ENCODE measurements around the gene IDI2.

DNA sequence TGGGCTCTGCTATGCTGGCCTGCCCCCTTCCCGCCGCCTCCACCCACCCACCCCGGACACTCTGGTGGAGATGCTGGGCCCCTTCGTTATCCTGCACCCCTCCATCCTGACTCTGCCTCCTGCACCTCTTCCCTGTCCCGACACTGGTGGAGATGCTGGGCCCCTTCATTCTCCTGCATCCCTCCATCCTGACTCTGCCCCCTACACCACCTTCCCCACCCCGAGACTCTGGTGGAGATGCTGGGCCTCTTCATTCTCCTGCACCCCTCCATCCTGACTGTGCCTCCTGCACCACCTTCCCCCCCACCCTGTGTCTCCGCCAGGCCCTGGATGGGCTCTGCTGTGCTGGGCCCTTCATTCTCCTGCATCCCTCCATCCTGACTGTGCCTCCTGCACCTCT is 15.0 kb downstream of the IDI2 start:
- TF ChIP-seq, protein P1, sequence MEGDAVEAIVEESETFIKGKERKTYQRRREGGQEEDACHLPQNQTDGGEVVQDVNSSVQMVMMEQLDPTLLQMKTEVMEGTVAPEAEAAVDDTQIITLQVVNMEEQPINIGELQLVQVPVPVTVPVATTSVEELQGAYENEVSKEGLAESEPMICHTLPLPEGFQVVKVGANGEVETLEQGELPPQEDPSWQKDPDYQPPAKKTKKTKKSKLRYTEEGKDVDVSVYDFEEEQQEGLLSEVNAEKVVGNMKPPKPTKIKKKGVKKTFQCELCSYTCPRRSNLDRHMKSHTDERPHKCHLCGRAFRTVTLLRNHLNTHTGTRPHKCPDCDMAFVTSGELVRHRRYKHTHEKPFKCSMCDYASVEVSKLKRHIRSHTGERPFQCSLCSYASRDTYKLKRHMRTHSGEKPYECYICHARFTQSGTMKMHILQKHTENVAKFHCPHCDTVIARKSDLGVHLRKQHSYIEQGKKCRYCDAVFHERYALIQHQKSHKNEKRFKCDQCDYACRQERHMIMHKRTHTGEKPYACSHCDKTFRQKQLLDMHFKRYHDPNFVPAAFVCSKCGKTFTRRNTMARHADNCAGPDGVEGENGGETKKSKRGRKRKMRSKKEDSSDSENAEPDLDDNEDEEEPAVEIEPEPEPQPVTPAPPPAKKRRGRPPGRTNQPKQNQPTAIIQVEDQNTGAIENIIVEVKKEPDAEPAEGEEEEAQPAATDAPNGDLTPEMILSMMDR (IDR thresholded peaks at IDR 0.05; ENCODE audit: low read depth, low read length, poor library complexity, severe bottlenecking): no peak
- no peak for TF ChIP-seq EZH2phosphoT487 (IDR thresholded peaks at IDR 0.05; ENCODE audit: borderline replicate concordance, low read length)
